DND-41 (cell line): Measurements from ENCODE around the gene TNFRSF8.

ENCODE experiments used
- ATAC-seq: fragments of 200-7000 bp; cut with Tn5 transposase; 3 replicates; pipeline ENCODE4 v1.9.1; 2021; ENCODE audit warnings: low read depth; ENCODE audit not compliant: insufficient read depth
- DNase-seq: peaks from one replicate; pipeline ENCODE4 v3.0.0-alpha.2; 2020
- H2AFZ ChIP-seq: 2 replicates; pipeline ENCODE4 v1.6.0; 2012; ENCODE audit warnings: low read depth, low read length
- H3K27ac ChIP-seq: 2 replicates; pipeline ENCODE4 v1.5.1; 2012; ENCODE audit warnings: low read length, inconsistent platforms
- H3K27me3 ChIP-seq: fragments of 200-600 bp; sonication (generic); 2 replicates; pipeline ENCODE4 v1.6.0; 2012; ENCODE audit warnings: low read length, mild to moderate bottlenecking, inconsistent platforms; ENCODE audit not compliant: insufficient read depth, poor library complexity
- H3K36me3 ChIP-seq: 2 replicates; pipeline ENCODE4 v1.5.1; 2012; ENCODE audit warnings: low read length, inconsistent platforms; ENCODE audit not compliant: insufficient read depth
- H3K4me1 ChIP-seq: 2 replicates; pipeline ENCODE4 v1.5.1; 2012; ENCODE audit warnings: mild to moderate bottlenecking, low read length; ENCODE audit not compliant: insufficient read depth
- H3K4me2 ChIP-seq: 2 replicates; pipeline ENCODE4 v1.6.0; 2012; ENCODE audit warnings: mild to moderate bottlenecking, moderate library complexity, low read length, inconsistent platforms; ENCODE audit not compliant: insufficient read depth
- H3K4me3 ChIP-seq, 2 experiments: fragments of 200-600 bp in 1 of 2; shearing (Covaris generic) in 1 of 2; 2 replicates each; pipeline ENCODE4 v1.5.1; 2012 to 2016; ENCODE audit warnings: inconsistent platforms in 2 of 2, low read length in 2 of 2, mild to moderate bottlenecking in 2 of 2, low read depth in 1 of 2, moderate library complexity in 1 of 2
- H3K79me2 ChIP-seq: 2 replicates; pipeline ENCODE4 v1.6.0; 2012; ENCODE audit warnings: low read length, inconsistent platforms; ENCODE audit not compliant: insufficient read depth
- H3K9ac ChIP-seq: 2 replicates; pipeline ENCODE4 v1.6.0; 2012; ENCODE audit warnings: low read depth, mild to moderate bottlenecking, inconsistent platforms, low read length, moderate library complexity
- H3K9me3 ChIP-seq: 2 replicates; pipeline ENCODE4 v1.5.1; 2012; ENCODE audit warnings: low read length, moderate library complexity, mild to moderate bottlenecking, inconsistent platforms; ENCODE audit not compliant: insufficient read depth, severe bottlenecking
- H4K20me1 ChIP-seq: 2 replicates; pipeline ENCODE4 v1.6.0; 2012; ENCODE audit warnings: low read length; ENCODE audit not compliant: insufficient read depth
- EZH2 ChIP-seq: IDR thresholded peaks from 3 replicates; pipeline ENCODE4 v1.6.1; 2012; ENCODE audit warnings: borderline replicate concordance, low read depth, mild to moderate bottlenecking, moderate library complexity, low read length, inconsistent platforms; ENCODE audit not compliant: severe bottlenecking
- TF ChIP-seq, protein P1 (sequence below): IDR thresholded peaks from 2 replicates; pipeline ENCODE4 v1.5.1; 2012; ENCODE audit warnings: borderline replicate concordance, low read length, moderate library complexity, mild to moderate bottlenecking; ENCODE audit not compliant: poor library complexity, severe bottlenecking; ENCODE audit errors: extremely low read depth

The TNFRSF8 gene

DNA sequence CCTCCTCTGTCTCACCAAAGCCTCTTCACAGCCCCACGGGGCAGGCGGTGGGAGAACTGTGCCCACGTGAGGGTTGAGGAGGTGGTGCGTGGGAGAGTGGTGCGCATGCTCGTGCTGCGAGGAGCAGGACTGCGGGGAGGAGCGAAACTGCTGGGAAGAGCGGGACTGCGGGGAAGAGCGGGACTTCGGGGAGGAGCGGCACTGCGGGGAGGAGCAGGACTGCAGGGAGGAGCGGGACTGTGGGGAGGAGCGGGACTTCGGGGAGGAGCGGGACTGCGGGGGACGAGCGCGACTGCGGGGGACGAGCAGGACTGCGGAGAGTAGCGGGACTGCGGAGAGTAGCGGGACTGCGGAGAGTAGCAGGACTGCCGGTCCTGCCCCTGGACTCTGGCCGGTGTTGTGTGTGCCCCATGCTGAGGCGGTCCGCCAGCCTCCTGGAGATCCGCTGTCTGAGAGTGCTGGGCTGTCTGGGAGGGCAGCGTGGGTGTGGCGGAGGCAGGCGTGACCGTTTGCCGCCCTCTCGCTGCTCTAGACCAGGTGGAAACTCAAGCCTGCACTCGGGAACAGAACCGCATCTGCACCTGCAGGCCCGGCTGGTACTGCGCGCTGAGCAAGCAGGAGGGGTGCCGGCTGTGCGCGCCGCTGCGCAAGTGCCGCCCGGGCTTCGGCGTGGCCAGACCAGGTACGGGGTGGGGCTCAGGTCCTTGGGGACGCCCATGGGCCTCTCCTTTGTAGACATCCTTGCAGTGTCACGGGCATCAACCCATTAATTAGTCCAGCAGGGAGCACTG lies 128.3 kb downstream of the TNFRSF8 start:
- Histone ChIP-seq H3K4me3 (no peak overlapping the region), H2AFZ (no peak overlapping the region), H3K36me3 (no peaks in the 10 kb centered on the region), H4K20me1 (no peaks in the 10 kb centered on the region), H3K27me3 (no peaks in the 10 kb centered on the region), H3K4me2 (no peak overlapping the region), H3K27ac (no peak overlapping the region), H3K79me2 (no peaks in the 10 kb centered on the region), H3K9ac (no peak overlapping the region), H3K4me1 (no peaks in the 10 kb centered on the region), H3K9me3 (no peaks in the 10 kb centered on the region)
- no peak for ATAC-seq
- TF ChIP-seq EZH2 = no peak
- TF ChIP-seq, protein P1, sequence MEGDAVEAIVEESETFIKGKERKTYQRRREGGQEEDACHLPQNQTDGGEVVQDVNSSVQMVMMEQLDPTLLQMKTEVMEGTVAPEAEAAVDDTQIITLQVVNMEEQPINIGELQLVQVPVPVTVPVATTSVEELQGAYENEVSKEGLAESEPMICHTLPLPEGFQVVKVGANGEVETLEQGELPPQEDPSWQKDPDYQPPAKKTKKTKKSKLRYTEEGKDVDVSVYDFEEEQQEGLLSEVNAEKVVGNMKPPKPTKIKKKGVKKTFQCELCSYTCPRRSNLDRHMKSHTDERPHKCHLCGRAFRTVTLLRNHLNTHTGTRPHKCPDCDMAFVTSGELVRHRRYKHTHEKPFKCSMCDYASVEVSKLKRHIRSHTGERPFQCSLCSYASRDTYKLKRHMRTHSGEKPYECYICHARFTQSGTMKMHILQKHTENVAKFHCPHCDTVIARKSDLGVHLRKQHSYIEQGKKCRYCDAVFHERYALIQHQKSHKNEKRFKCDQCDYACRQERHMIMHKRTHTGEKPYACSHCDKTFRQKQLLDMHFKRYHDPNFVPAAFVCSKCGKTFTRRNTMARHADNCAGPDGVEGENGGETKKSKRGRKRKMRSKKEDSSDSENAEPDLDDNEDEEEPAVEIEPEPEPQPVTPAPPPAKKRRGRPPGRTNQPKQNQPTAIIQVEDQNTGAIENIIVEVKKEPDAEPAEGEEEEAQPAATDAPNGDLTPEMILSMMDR = no peak
- DNase-seq = no peak
